ENCODE measurements around the gene RGN. TPM values are rescaled to one million over a fixed set of nuclear protein-coding genes. Genes with fewer than 3 reads are reported as not detected.

Gene RGN
- total and polyA plus RNA-seq, 4 donors: 27.8 to 163 (median 116) TPM

GRCh38 chrX:47138171-47138570, 59.9 kb downstream of the RGN start:
- Histone ChIP-seq H3K4me3 (ENCODE audit: low read depth in 1 of 3, low read length in 3 of 3) (no peak overlapping the region), H3K27ac (ENCODE audit: low read depth in 1 of 2, low read length in 2 of 2) (no peak overlapping the region), H3K36me3 (ENCODE audit: control insufficient read depth in 4 of 4, insufficient read depth in 3 of 4, low read depth in 1 of 4, low read length in 3 of 4) (peaks cover 0 to 15% (median 4%) of the 10 kb centered on the region in 4 donors), H3K4me1 (ENCODE audit: control insufficient read depth in 4 of 4, insufficient read depth in 4 of 4, low read length in 3 of 4) (no peaks in the 10 kb centered on the region), H3K9ac (ENCODE audit: low read depth in 1 of 2, low read length in 2 of 2) (no peak overlapping the region), H3K27me3 (ENCODE audit: control insufficient read depth in 4 of 4, insufficient read depth in 4 of 4, low read length in 3 of 4) (no peaks in the 10 kb centered on the region), H3K9me3 (ENCODE audit: control insufficient read depth in 4 of 4, low read length in 3 of 4) (no peaks in the 10 kb centered on the region)
- TF ChIP-seq FOXA1 (IDR thresholded peaks at IDR 0.05) (no peak), CTCF (IDR thresholded peaks at IDR 0.05; ENCODE audit: low read depth, low read length, missing input control) (no peak), TAF1 (conservative IDR thresholded peaks at IDR 0.05) (no peak), JUND (IDR thresholded peaks at IDR 0.05) (no peak), YY1 (IDR thresholded peaks at IDR 0.05) (no peak), EGR1 (IDR thresholded peaks at IDR 0.05; ENCODE audit: low read depth in 2 of 2) (no peak), HNF4A (conservative IDR thresholded peaks at IDR 0.05) (no peak), RAD21 (IDR thresholded peaks at IDR 0.05) (no peak), MAX (IDR thresholded peaks at IDR 0.05) (no peak), NR2F2 (IDR thresholded peaks at IDR 0.05) (no peak), SP1 (IDR thresholded peaks at IDR 0.05) (no peak), ZBTB33 (IDR thresholded peaks at IDR 0.05) (no peak), RXRA (IDR thresholded peaks at IDR 0.05) (no peak), REST (IDR thresholded peaks at IDR 0.05) (no peak), GABPA (IDR thresholded peaks at IDR 0.05 in 1 of 2, conservative IDR thresholded peaks at IDR 0.05 in 1 of 2) (no peak)
- 70% methylated on average over 6 of the region's 6 CpGs for WGBS
- DNase-seq (ENCODE audit: low spot score): no peak

Small RNA genes within 50 kb of the gene (small RNA-seq; reads per million reads assigned to genes)
- gene RNU12-2P (0.20 reads per million), gene RNU6-1189P (not detected)

Other genes starting within 250 kb of the RGN start
- 10 to 100 TPM; 10.5 to 11.5 TPM for gene RP2, start 241.4 kb upstream of the RGN start, total RNA-seq
- 1 to 10 TPM; 3.2 to 4.1 TPM for gene RP2, start 241.4 kb upstream of the RGN start, polyA plus RNA-seq
- gene JADE3, start 166.0 kb upstream of the RGN start, total RNA-seq: 1 to 10 TPM; 6.1 to 9.0 TPM
- 1 to 10 TPM; 2.6 to 4.4 TPM for gene JADE3, start 166.0 kb upstream of the RGN start, polyA plus RNA-seq
- 10 to 100 TPM; 23.6 to 54.6 TPM for gene NDUFB11, start 66.3 kb downstream of the RGN start, total RNA-seq
- 100 to 1,000 TPM in 1 of 2 donors, 10 to 100 TPM in 1; 78.4 to 127 TPM for gene NDUFB11, start 66.3 kb downstream of the RGN start, polyA plus RNA-seq
- gene RBM10, start 66.8 kb downstream of the RGN start, total RNA-seq: 10 to 100 TPM; 19.9 to 26.6 TPM
- gene RBM10, start 66.8 kb downstream of the RGN start, polyA plus RNA-seq: 10 to 100 TPM in 1 of 2 donors, 1 to 10 TPM in 1; 8.2 to 15.0 TPM
- gene UBA1, start 115.4 kb downstream of the RGN start, total RNA-seq: 10 to 100 TPM; 59.6 to 85.4 TPM
- 10 to 100 TPM; 39.8 to 77.7 TPM for gene UBA1, start 115.4 kb downstream of the RGN start, polyA plus RNA-seq
- gene CDK16, start 140.2 kb downstream of the RGN start, total RNA-seq: 10 to 100 TPM; 21.9 to 31.1 TPM
- 10 to 100 TPM; 10.8 to 18.0 TPM for gene CDK16, start 140.2 kb downstream of the RGN start, polyA plus RNA-seq
- 10 to 100 TPM; 11.8 to 24.3 TPM for gene USP11, start 154.6 kb downstream of the RGN start, total RNA-seq
- 10 to 100 TPM in 1 of 2 donors, 1 to 10 TPM in 1; 9.6 to 10.4 TPM for gene USP11, start 154.6 kb downstream of the RGN start, polyA plus RNA-seq